ENCODE data around the gene ACOT12.

Gene ACOT12

GRCh38 chr5:81383867-81384266 is 10.1 kb downstream of the ACOT12 start:
- TF ChIP-seq CTCF (conservative IDR thresholded peaks at IDR 0.05; ENCODE audit: low read depth, low read length): no peak
- no peak for DNase-seq (ENCODE audit: low read depth)
- H3K4me3 ChIP-seq (ENCODE audit: low read length): no peak overlapping the region

DNA sequence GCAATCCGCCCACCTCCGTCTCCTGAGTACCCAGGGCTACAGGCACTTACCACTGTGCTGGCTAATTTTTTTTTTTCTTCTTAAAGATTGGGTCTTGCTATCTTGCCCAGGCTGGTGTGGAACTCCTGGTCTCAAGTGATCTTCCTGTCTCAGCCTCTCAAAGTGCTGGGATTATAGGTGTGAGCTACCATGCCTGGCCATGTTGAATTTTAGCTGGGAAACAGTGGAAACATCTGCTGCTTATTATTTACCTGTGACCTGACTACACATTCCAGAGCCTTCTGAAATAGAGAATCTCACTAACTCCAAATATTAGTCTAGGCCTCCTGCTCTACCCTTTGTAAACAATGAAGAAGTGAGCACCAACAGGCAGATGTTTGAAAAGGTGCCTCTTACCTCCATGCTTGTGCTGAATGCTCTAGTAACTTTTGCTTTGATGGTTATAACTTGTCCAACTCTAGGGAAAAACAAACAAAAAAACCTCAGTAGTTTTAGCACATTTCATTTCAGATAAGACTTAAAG is 22.5 kb downstream of the ACOT12 start:
- DNase-seq (ENCODE audit: low read depth): no peak
- no peak for TF ChIP-seq CTCF (conservative IDR thresholded peaks at IDR 0.05; ENCODE audit: low read depth, low read length)
- no peak overlapping the region for H3K4me3 ChIP-seq (ENCODE audit: low read length)

DNA sequence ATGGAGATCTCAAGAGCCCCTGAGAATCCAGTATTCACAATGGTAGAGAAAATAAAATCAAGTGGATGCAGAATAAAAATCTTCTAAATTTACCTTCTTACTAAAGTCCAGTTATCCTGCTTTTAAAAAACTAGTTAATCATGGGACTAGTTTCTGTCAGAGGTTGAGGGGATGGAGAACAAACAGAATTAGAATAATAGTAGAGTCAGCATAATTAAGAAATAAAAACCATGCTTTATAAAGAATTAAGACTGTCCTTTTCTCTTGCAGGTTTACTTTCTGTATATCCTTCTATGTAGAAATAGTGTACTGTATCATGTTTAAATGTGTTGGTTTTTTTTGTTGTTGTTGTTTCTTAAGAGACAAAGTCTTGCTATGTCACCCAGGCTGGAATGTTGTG is 23.0 kb downstream of the ACOT12 start:
- no peak overlapping the region for H3K4me3 ChIP-seq (ENCODE audit: low read length)
- no peak for DNase-seq (ENCODE audit: low read depth)
- TF ChIP-seq CTCF (conservative IDR thresholded peaks at IDR 0.05; ENCODE audit: low read depth, low read length): no peak

- no peak for TF ChIP-seq CTCF (conservative IDR thresholded peaks at IDR 0.05; ENCODE audit: low read depth, low read length)
- no peak for DNase-seq (ENCODE audit: low read depth)
- no peak overlapping the region for H3K4me3 ChIP-seq (ENCODE audit: low read length)
Measured at GRCh38 chr5:81365541-81365940, 28.4 kb downstream of the ACOT12 start.

DNA sequence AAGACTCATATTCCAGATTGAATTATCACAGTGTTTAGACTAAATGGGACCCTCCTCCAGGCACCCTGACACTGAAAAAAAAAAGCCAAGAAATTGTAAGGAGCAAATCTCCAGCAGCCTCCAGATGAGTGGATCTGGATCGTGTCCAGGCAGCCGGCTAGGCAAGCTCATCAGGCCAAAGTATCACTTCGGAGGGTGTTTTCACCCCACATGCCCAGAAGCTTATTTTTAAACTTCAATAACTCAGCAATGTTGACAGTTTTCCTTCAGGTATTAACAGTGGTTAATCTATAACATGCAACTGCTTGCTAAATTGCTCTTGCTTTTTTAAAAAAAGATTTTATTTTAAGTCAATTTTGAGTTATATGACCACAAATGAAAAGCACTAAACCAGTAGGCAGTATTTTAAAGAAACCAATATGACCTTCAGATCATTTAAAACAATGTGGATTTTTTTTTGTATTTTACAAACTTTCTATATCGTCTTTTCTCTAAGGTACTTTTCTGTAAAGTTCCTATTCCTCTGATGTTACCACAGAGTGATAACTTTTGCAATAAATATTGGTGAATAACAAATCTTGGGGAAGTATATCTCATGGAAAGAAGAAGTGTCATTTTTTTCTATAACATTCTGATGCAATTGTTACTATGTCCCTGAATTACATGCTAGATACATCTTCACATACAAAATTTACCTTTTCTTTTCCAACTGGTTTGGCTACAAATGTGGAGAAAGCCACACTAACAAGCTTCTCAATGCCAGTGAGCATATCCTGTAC is 30.7 kb downstream of the ACOT12 start:
- DNase-seq (ENCODE audit: low read depth): no peak
- TF ChIP-seq CTCF (conservative IDR thresholded peaks at IDR 0.05; ENCODE audit: low read depth, low read length): no peak
- H3K4me3 ChIP-seq (ENCODE audit: low read length): no peak overlapping the region

- H3K4me3 ChIP-seq (ENCODE audit: low read length): no peak overlapping the region
- no peak for DNase-seq (ENCODE audit: low read depth)
- TF ChIP-seq CTCF (conservative IDR thresholded peaks at IDR 0.05; ENCODE audit: low read depth, low read length): no peak
Measured at GRCh38 chr5:81361600-81361999, 32.3 kb downstream of the ACOT12 start.

DNA sequence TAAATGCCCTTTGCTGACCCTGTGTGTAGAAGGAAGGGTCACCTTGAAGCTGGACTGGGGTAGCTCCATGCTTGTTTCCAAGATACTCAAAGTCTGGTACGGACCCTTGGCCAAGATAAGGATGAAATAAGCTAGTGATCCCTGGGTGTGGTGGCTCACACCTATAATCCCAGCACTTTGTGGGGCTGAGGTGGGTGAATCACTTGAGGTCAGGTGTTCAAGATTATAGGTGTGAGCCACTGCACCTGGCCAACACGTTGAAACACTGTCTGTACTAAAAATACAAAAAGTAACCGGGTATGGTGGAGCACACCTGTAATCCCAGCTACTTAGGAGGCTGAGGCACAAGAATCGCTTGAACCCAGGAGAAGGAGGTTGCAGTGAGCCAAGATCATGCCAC is 33.3 kb downstream of the ACOT12 start:
- no peak overlapping the region for H3K4me3 ChIP-seq (ENCODE audit: low read length)
- no peak for TF ChIP-seq CTCF (conservative IDR thresholded peaks at IDR 0.05; ENCODE audit: low read depth, low read length)
- DNase-seq (ENCODE audit: low read depth): no peak
